Spleen (tissue), 7 donors: ENCODE measurements around the gene CEP135.

Source experiments
- CTCF ChIP-seq, 11 experiments: fragments of 200-600 bp in 7 of 11; fragments of 450-650 bp in 4 of 11; sonication (generic) in 4 of 11; IDR thresholded peaks in 8 of 11; conservative IDR thresholded peaks in 3 of 11; 1 replicate in 7 of 11; 2 replicates in 4 of 11; pipeline versions ENCODE4 v1.4.0 to v1.8.0; 2016 to 2021; ENCODE audit warnings: antibody characterized with exemption in 11 of 11, inconsistent platforms in 4 of 11, mild to moderate bottlenecking in 1 of 11
- POLR2AphosphoS5 ChIP-seq, 3 donors: sonication (generic); formaldehyde crosslinking; IDR thresholded peaks; one replicate each; pipeline ENCODE4 v1.5.1; 2017; ENCODE audit warnings: antibody characterized with exemption in 3 of 3
- donor health status: DM: no; HTN: no; CAD: no; lungs with moderate emphysema.
- donor health status: DM: no; HTN: no; CAD: no.
- donor health status: DM: no; HTN: no; CAD: no.

- TF ChIP-seq CTCF (IDR thresholded peaks at IDR 0.05 in 8 of 11, conservative IDR thresholded peaks at IDR 0.05 in 3 of 11) (no peak), POLR2AphosphoS5 (IDR thresholded peaks at IDR 0.05) (no peak)
These were observed 104.2 kb downstream of the CEP135 start for GRCh38 chr4:56052966-56053365.
